GM23338 (cell line): ENCODE measurements around the gene CNPY4. TPM values are rescaled to one million over a fixed set of nuclear protein-coding genes. Genes with fewer than 3 reads are reported as not detected.

Experiments used
- ATAC-seq: fragments of 200-7000 bp; cut with Tn5 transposase; 3 replicates; pipeline ENCODE4 v1.9.1; 2020
- DNase-seq: peaks from one replicate; pipeline ENCODE4 v3.0.0-alpha.2; 2015; ENCODE audit warnings: low spot score
- H2AFZ ChIP-seq: fragments of 200-600 bp; sonication (generic); 2 replicates; pipeline ENCODE4 v1.8.0; 2016; ENCODE audit warnings: antibody characterized with exemption, mild to moderate bottlenecking, moderate library complexity
- H3F3A ChIP-seq: fragments of 200-600 bp; sonication (generic); replicated peaks from 2 replicates; pipeline ENCODE4 v1.8.0; 2017; ENCODE audit warnings: antibody characterized with exemption, mixed run types, low read depth
- H3K27ac ChIP-seq: fragments of 200-600 bp; sonication (generic); 2 replicates; pipeline ENCODE4 v1.6.1; 2016; ENCODE audit warnings: low read depth
- H3K27me3 ChIP-seq: fragments of 200-600 bp; sonication (generic); 2 replicates; pipeline ENCODE4 v1.8.0; 2016; ENCODE audit warnings: mild to moderate bottlenecking, mixed run types, moderate library complexity; ENCODE audit not compliant: insufficient read depth
- H3K36me3 ChIP-seq: fragments of 200-600 bp; sonication (generic); 2 replicates; pipeline ENCODE4 v1.8.0; 2016; ENCODE audit warnings: mild to moderate bottlenecking; ENCODE audit not compliant: insufficient read depth
- H3K4me1 ChIP-seq: fragments of 200-600 bp; sonication (generic); 2 replicates; pipeline ENCODE4 v1.8.0; 2016; ENCODE audit warnings: mild to moderate bottlenecking, moderate library complexity; ENCODE audit not compliant: insufficient read depth
- H3K4me2 ChIP-seq: fragments of 200-600 bp; sonication (generic); 2 replicates; pipeline ENCODE4 v1.7.1; 2017; ENCODE audit warnings: mixed run types
- H3K4me3 ChIP-seq: fragments of 200-600 bp; sonication (generic); 2 replicates; pipeline ENCODE4 v1.6.1; 2016; ENCODE audit warnings: mixed run types
- H3K79me2 ChIP-seq: fragments of 200-600 bp; sonication (generic); replicated peaks from 2 replicates; pipeline ENCODE4 v1.8.0; 2017; ENCODE audit warnings: mild to moderate bottlenecking; ENCODE audit not compliant: insufficient read depth
- H3K9me2 ChIP-seq: fragments of 200-600 bp; sonication (generic); 2 replicates; pipeline ENCODE4 v1.8.0; 2017; ENCODE audit not compliant: insufficient read depth
- H4K20me1 ChIP-seq: fragments of 200-600 bp; sonication (generic); replicated peaks from 2 replicates; pipeline ENCODE4 v1.8.0; 2017; ENCODE audit warnings: mild to moderate bottlenecking; ENCODE audit not compliant: insufficient read depth
- H3K27ac Mint-ChIP-seq: 2 replicates; pipeline ENCODE4 v1.8.0; 2020; ENCODE audit warnings: inconsistent platforms, mild to moderate bottlenecking, moderate library complexity, mixed read lengths
- H3K27me3 Mint-ChIP-seq: 3 replicates; pipeline ENCODE4 v1.8.0; 2022; ENCODE audit warnings: low read depth, mild to moderate bottlenecking, moderate library complexity, mixed read lengths, inconsistent platforms; ENCODE audit not compliant: insufficient read depth, poor library complexity
- H3K36me3 Mint-ChIP-seq: 3 replicates; pipeline ENCODE4 v1.8.0; 2021; ENCODE audit warnings: low read depth, mild to moderate bottlenecking, inconsistent platforms, moderate library complexity, mixed read lengths
- H3K4me1 Mint-ChIP-seq: 3 replicates; pipeline ENCODE4 v1.8.0; 2020; ENCODE audit warnings: mild to moderate bottlenecking, inconsistent platforms, mixed read lengths
- H3K4me3 Mint-ChIP-seq: 3 replicates; pipeline ENCODE4 v1.8.0; 2021; ENCODE audit warnings: moderate library complexity, mild to moderate bottlenecking, inconsistent platforms, mixed read lengths
- H3K9me3 Mint-ChIP-seq: 3 replicates; pipeline ENCODE4 v1.8.0; 2020; ENCODE audit warnings: moderate library complexity, mild to moderate bottlenecking, inconsistent platforms, mixed read lengths
- CREB1 ChIP-seq: fragments of 250-450 bp; sonication (Bioruptor Pico); IDR thresholded peaks from 2 replicates; pipeline ENCODE4 v1.5.0; 2020; ENCODE audit warnings: low read depth, mild to moderate bottlenecking, moderate library complexity
- CTCF ChIP-seq, 2 experiments: fragments of 200-600 bp in 1 of 2; sonication (generic) in 1 of 2; conservative IDR thresholded peaks; 2 replicates each; pipeline versions ENCODE4 v1.5.1 to v1.6.1; 2016 to 2017; ENCODE audit warnings: antibody characterized with exemption in 2 of 2, low read depth in 2 of 2, mild to moderate bottlenecking in 2 of 2, moderate library complexity in 1 of 2
- EZH2 ChIP-seq: fragments of 200-600 bp; sonication (generic); IDR thresholded peaks from one replicate; pipeline ENCODE4 v1.8.0; 2017; ENCODE audit warnings: antibody characterized with exemption, mild to moderate bottlenecking, low read depth; ENCODE audit not compliant: unreplicated experiment
- NANOG ChIP-seq: IDR thresholded peaks from 2 replicates; pipeline ENCODE4 v1.6.1; 2016; ENCODE audit warnings: antibody characterized with exemption, borderline replicate concordance
- REST ChIP-seq: IDR thresholded peaks from one replicate; pipeline ENCODE4 v1.6.1; 2018; ENCODE audit warnings: antibody characterized with exemption; ENCODE audit not compliant: unreplicated experiment
- STAT1 ChIP-seq: IDR thresholded peaks from one replicate; pipeline ENCODE4 v1.6.1; 2016; ENCODE audit warnings: antibody characterized with exemption; ENCODE audit not compliant: unreplicated experiment
- ZNF114 ChIP-seq: fragments of 250-450 bp; sonication (Bioruptor Pico); IDR thresholded peaks from 2 replicates; pipeline ENCODE4 v1.5.0; 2020; ENCODE audit warnings: mild to moderate bottlenecking, moderate library complexity
- polyA plus RNA-seq: library from polyadenylated mRNA; unstranded; fragments of >200 nt; fragmentation: Nextera tagmentation; extraction: Ambion mirVana; gene quantifications from 2 replicates; pipeline ENCODE4 v1.2.1, GENCODE V29; 2016
- total RNA-seq: library from RNA; depleted of rRNA; stranded (reverse); fragments of >200 nt; shearing (Covaris generic); gene quantifications from 2 replicates; pipeline ENCODE4 v1.2.3, GENCODE V29; 2014

CNPY4 gene
- total and polyA plus RNA-seq, 2 experiments from 2014 or later: 10.7 to 12.0 TPM

GRCh38 chr7:100166317-100166940, 47.0 kb downstream of the CNPY4 start:
- TF ChIP-seq REST: no peak
- TF ChIP-seq ZNF114 (CRISPR knock-in tag): no peak
- TF ChIP-seq STAT1: no peak
- TF ChIP-seq CREB1 (CRISPR knock-in tag): no peak
- no peak for TF ChIP-seq CTCF (conservative IDR thresholded peaks at IDR 0.05; ENCODE audit: low read depth in 2 of 2)
- no peak for TF ChIP-seq EZH2
- H3K36me3 Mint-ChIP-seq: no peaks in the 10 kb centered on the region; the same call in 2 of the 3 replicates
- Histone ChIP-seq H3K4me1 (peaks cover 35% of the 10 kb centered on the region), H3K4me2 (peak overlapping the region; percentile 90; the same call in 1 of the 2 replicates), H3K36me3 (no peaks in the 10 kb centered on the region), H3F3A (peaks cover 28% of the 10 kb centered on the region; the same call in 1 of the 2 replicates), H3K9me2 (no peaks in the 10 kb centered on the region), H3K79me2 (no peaks in the 10 kb centered on the region), H3K27me3 (peaks cover 16% of the 10 kb centered on the region), H3K4me3 (0 out of 2 replicates have a peak overlapping the region, but pooled peaks have one; percentile 73), H2AFZ (no peak overlapping the region), H4K20me1 (no peaks in the 10 kb centered on the region; the same call in 1 of the 2 replicates), H3K27ac (no peak overlapping the region)
- H3K4me1 Mint-ChIP-seq: peaks cover 50% of the 10 kb centered on the region
- no peaks in the 10 kb centered on the region for H3K9me3 Mint-ChIP-seq
- DNase-seq (no peak), ATAC-seq (no peak)
- H3K4me3 Mint-ChIP-seq: peak overlapping the region; percentile 83; the same call in 2 of the 3 replicates
- peaks cover 40% of the 10 kb centered on the region for H3K27me3 Mint-ChIP-seq
- no peak overlapping the region for H3K27ac Mint-ChIP-seq

- Mint-ChIP-seq H3K27me3 (peaks cover 43% of the 10 kb centered on the region), H3K9me3 (no peaks in the 10 kb centered on the region), H3K4me3 (peak overlapping the region; percentile 83), H3K36me3 (no peaks in the 10 kb centered on the region; the same call in 2 of the 3 replicates), H3K27ac (no peak overlapping the region), H3K4me1 (peaks cover 53% of the 10 kb centered on the region)
- no peak overlapping the region for H3K27ac ChIP-seq
- peaks cover 35% of the 10 kb centered on the region for H3K4me1 ChIP-seq
- no peaks in the 10 kb centered on the region for H3K9me2 ChIP-seq
- H3K27me3 ChIP-seq: peaks cover 16% of the 10 kb centered on the region
- TF ChIP-seq NANOG: no peak
- no peak for TF ChIP-seq CTCF (conservative IDR thresholded peaks at IDR 0.05; ENCODE audit: low read depth in 2 of 2)
- TF ChIP-seq EZH2: no peak
- no peak for TF ChIP-seq ZNF114 (CRISPR knock-in tag)
- no peak for TF ChIP-seq CREB1 (CRISPR knock-in tag)
- H3K4me2 ChIP-seq: peak overlapping the region; percentile 90
- H3F3A ChIP-seq: peaks cover 28% of the 10 kb centered on the region; the same call in 1 of the 2 replicates
- peak overlapping the region; percentile 73 for H3K4me3 ChIP-seq
- DNase-seq (no peak), ATAC-seq (no peak)
- H3K79me2 ChIP-seq: no peaks in the 10 kb centered on the region
- H2AFZ ChIP-seq: peak overlapping the region; percentile 57
- H3K36me3 ChIP-seq: no peaks in the 10 kb centered on the region
- no peaks in the 10 kb centered on the region; the same call in 1 of the 2 replicates for H4K20me1 ChIP-seq
Observed at GRCh38 chr7:100166970-100167911, 47.8 kb downstream of the CNPY4 start.
